Measurements from ENCODE around the gene MYRIP.

DNA sequence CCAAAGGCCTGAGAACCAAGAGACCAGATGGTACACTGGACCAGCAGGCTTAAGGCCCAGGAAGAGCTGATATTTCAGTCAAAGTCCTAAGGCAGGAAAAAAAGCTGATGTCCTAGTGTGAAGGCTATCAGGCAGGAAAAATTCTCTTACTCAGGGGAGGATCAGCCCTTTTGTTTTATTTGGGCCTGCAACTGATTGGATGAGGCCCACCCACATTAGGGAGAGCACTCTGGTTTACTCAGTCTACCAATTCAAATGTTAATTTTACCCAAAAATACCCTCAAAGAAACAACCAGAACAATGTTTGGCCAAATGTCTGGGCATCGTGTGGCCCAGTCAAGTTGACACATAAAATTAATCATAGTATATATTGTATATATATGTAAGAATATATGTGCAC, 24.5 kb upstream of the MYRIP start:
- TF ChIP-seq, protein P1, sequence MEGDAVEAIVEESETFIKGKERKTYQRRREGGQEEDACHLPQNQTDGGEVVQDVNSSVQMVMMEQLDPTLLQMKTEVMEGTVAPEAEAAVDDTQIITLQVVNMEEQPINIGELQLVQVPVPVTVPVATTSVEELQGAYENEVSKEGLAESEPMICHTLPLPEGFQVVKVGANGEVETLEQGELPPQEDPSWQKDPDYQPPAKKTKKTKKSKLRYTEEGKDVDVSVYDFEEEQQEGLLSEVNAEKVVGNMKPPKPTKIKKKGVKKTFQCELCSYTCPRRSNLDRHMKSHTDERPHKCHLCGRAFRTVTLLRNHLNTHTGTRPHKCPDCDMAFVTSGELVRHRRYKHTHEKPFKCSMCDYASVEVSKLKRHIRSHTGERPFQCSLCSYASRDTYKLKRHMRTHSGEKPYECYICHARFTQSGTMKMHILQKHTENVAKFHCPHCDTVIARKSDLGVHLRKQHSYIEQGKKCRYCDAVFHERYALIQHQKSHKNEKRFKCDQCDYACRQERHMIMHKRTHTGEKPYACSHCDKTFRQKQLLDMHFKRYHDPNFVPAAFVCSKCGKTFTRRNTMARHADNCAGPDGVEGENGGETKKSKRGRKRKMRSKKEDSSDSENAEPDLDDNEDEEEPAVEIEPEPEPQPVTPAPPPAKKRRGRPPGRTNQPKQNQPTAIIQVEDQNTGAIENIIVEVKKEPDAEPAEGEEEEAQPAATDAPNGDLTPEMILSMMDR (IDR thresholded peaks at IDR 0.05; ENCODE audit: low read depth, low read length) = no peak
- no peak for TF ChIP-seq EZH2phosphoT487 (IDR thresholded peaks at IDR 0.05; ENCODE audit: low read depth)

Measured in OCI-LY3 (cell line).